HG03175 (cell line): ENCODE data around the gene SLC30A5.
"Not testable (repeated sequence)": the region's sequence is repeated elsewhere in the genome, so short reads cannot be mapped to it uniquely, and the experiment has no call there.

Experiments used
- ATAC-seq: cut with Tn5 transposase; IDR thresholded peaks from one replicate; pipeline ENCODE4 v1.9.1; 2021; ENCODE audit warnings: mild to moderate bottlenecking, moderate library complexity; ENCODE audit not compliant: unreplicated experiment

The SLC30A5 gene

DNA sequence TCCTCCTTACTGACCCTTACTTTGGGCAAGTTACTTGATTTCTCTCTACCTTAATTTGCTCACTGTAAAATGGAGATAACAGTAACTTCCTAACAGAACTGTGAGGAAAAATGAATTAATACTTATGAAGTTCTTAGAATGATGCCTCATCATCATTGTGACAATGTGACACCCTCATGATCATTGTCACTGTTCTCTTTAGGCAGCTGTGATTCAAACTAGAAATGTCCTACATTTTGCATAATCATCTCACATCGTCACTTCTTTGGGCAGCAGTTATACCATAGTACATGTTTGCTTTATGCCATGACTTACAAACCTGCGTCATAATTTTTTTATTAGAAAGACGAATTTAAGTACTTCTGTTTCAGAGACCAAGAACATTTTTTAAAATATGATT lies 9.7 kb downstream of the SLC30A5 start:
- no peak for ATAC-seq

DNA sequence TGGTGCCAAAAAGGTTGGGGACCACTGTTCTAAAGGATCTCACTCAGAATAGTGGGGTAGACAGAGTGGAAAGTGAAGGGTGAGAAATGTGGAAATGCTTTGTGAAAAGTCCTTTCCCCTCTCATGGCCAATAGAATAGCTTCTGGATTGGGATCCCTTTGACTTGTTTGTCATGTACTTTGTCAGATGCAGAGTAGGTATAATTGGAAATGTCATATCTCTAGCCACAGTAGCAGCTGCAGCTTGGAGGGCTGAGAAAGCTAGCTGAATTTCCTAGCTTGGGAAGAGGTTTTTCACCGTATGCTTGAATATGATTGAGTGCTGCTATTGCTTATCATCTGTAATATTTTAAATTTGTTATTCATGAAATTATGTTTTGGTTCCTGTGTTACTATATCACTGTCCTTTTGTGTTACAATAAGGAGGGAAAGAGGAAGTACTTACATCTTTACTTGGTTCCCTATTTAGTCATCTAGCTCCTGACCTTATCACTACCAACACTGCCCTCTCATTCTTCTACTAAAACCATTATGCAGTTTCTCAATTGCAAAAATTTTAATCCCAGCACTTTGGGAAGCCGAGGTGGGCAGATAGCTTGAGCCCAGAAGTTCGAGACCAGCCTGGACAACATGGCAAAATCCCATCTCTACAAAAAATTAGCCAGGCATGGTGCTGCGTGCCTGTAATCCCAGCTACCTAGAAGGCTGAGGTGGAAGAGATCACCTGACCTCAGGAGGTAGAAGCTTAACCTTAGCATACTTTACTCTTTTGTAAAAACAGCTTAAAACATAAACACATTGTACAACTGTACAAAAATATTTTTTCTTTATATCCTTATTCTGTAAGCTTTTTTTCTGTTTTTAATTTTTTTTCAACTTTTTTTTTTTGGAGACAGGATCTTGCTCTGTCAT lies 12.4 kb downstream of the SLC30A5 start:
- ATAC-seq = peak; percentile 87

DNA sequence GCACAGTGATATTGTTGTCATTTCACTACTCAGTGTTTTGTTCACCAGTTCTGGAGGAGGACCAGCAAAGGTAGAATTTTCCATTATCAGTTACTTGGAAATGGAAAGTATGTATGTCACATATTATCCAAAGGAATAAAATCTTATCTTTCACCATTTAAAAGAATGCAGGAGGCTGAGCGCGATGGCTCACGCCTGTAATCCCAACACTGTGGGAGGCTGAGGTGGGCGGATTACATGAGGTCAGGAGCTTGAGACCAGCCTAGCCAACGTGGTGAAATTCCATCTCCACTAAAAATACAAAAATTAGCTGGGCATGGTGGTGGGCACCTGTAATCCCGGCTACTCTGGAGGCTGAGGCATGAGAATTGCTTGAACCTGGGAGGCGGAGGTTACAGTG lies 14.6 kb downstream of the SLC30A5 start:
- ATAC-seq = not testable (repeated sequence)

DNA sequence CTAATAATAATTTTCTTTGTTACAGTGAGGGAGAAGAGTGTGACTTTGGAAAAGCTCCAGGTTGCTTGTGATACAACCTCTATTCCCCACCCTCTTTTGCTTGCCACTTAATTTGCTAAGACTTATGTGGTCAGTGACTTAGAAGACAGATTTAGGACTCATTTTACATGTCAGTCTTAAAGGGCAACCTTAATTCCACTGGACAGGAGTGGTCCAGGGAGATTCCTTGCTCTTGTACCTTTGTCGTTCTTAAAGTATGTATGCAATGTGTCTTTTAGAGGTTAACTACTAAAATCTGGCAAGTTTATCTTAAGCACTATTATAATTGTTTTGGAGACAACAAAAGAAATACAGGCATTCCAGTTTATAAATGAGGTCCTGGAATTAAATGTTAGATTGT lies 20.0 kb downstream of the SLC30A5 start:
- ATAC-seq = no peak

DNA sequence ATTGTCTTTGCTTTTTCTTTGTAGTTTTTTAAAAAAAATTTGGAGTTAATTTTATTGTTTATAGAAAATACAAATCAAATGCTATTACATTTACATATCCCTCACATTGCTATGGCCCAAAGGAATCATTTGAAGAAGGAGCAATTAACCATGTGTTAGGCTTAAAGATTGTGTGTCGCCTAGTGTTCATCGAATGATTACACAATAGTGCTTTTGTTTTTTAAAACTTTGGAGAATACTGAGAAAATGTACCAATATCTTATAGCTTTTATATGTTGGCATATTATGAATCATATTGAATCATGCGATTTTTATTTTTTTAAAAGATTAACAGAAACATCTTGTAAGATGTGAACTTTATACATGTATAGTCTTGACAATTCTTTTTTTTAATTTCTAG lies 21.7 kb downstream of the SLC30A5 start:
- ATAC-seq = no peak

DNA sequence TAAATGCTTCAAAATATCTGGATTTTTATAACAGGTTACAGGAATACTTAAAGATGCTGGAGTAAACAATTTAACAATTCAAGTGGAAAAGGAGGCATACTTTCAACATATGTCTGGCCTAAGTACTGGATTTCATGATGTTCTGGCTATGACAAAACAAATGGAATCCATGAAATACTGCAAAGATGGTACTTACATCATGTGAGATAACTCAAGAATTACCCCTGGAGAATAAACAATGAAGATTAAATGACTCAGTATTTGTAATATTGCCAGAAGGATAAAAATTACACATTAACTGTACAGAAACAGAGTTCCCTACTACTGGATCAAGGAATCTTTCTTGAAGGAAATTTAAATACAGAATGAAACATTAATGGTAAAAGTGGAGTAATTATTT lies 35.6 kb downstream of the SLC30A5 start:
- no peak for ATAC-seq

DNA sequence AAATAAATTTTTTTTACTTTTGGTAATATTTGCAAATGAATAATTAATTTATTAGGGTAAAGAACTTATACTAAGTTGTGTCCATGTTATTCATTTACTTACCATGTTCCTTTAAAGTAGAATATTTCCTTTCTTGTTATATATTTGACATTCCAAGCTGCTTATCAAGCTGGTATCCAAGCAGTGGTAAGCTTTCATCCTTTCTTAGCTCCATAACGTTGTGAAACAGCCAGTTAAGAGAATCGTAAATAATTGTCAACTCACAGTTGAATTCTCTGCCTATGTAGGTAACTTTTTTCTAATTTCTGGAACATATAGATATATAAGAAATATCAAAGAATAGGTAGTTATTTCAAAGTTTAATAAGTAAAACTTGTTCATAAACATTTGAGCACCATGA lies 36.4 kb downstream of the SLC30A5 start:
- no peak for ATAC-seq

DNA sequence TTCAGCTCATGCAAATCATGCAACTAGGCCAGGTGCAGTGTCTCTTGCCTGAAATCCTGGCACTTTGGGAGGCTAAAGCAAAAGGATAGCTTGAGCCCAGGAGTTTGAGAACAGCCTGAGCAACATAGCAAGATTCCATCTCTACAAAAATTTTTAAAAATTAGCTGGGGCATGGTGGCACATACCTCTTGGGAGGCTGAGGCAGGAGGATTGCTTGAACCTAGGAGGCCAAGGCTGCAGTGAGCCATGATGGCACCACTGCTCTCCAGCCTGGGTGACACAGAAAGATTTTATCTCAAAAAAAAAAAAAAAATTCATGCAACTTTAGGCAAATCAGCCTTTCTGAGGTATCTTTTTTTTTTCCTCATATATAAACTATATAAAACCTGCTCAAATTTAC lies 37.5 kb downstream of the SLC30A5 start:
- ATAC-seq = no peak

DNA sequence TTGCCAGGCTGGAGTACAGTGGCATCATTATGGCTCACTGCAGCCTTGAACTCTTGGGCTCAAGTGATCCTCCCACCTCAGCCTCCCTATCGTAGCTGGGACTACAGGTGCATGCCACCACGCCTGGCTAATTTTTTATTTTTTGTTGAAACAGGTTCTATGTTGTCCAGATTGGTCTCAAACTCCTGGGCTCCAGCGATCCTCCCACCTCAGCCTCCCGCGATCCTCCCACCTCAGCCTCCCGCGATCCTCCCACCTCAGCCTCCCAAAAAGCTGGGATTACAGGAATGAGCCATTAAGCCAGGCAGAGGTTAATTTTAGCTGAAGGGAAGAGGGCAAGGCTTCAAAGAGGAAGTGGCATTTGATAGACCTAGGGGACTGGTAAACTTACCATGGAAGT lies 40.3 kb downstream of the SLC30A5 start:
- ATAC-seq = no peak

DNA sequence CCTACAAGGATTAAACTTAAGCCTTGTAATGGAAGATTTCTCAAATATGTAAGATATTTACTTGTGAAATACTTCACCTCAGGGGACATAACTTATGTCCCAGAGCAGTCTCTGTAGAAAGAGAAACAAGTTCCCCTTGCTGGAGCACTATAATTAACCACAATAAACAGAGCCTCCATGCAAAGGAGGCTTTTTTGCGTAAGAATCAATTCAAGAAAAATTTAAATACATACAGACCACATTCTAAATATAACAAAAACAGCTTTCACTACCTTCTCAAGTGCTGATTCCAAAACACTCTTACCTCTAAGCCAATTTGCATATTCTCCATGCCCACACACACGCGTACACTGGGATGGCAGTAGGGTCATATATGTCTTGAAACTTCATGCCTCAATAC lies 42.5 kb downstream of the SLC30A5 start:
- ATAC-seq = peak; percentile 83

DNA sequence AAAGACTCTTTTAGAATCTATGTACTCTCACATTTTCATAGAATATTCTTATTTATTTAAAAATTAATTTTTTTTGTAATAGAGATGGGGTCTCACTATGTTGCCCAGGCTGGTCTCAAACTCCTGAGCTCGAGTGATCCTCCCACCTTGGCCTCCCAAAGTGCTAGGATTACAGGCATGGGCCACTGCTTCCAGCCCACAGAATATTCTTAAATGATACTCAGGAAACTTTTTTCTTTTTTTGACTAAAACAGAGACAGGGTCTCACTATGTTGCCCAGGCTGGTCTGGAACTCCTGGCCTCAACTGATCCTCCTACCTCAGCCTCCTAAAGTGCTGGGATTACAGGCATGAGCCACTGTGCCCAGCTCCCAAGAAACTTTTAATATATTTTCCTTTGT lies 43.4 kb downstream of the SLC30A5 start:
- ATAC-seq = not testable (repeated sequence)

DNA sequence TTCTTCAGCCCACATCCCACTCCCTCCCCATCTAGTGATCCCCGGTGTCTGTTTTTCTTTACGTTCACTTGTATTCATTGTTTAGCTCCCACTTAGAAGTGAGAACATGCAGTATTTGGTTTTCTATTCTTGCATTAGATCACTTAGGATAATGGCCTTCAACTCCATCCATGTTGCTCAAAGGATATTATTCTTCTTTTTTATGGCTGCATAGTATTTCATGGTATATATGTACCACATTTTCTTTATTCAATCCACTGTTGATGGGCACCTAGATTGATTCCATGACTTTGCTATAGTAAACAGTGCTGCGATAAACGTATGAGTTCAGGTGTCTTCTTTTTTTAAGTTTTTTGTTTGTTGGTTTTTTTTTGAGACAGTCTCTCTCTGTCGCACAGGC lies 44.0 kb downstream of the SLC30A5 start:
- ATAC-seq = no peak

DNA sequence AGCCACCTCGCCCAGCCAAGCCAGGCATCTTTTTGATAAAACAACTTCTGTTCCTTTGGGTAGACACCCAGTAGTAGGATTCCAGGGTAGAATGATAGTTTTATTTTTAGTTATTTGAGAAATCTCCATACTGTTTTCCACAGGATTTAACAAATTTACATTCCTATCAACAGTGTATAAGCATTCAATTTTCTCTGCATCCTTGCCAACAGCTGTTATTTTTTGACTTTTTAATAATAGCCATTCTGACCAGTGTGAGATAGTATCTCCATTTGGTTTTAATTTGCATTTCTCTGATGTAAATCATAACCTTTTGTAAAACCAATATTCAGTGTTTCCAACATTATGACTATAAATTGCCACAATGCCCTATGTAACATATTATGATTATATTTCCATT lies 45.0 kb downstream of the SLC30A5 start:
- no peak for ATAC-seq

DNA sequence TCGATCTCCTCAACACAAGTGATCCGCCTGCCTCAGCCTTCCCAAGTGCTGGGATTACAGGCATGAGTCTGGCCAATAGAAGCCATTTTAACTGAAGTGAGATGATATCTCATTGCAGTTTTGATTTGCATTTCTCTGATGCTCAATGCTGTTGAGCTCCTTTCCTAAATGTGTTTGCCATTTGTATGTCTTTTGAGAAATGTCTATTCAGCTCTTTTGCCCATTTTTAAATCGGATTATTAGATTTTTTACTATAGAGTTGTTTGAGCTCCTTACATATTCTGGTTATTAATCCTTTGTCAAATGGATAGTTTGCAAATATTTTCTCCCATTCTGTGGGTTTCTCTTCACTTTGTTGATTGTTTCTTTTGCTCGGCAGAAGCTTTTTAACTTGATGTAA lies 46.4 kb downstream of the SLC30A5 start:
- ATAC-seq = not testable (repeated sequence)

DNA sequence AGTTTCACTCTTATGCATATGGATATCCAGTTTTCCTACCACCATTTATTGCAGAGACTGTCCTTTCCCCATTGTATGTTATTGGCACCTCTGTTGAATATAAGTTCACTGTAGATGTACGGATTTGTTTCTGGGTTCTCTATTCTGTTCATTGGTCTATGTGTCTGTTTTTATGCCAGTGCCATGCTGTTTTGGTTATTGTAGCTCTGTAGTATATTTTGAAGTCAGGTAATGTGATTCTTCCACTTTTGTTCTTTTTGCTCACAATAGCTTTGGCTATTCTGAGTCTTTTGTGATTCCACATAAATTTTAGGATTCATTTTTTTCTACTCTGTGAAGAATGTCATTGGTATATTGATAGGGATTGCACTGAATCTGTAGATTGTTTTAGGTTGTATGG lies 47.0 kb downstream of the SLC30A5 start:
- no peak for ATAC-seq

DNA sequence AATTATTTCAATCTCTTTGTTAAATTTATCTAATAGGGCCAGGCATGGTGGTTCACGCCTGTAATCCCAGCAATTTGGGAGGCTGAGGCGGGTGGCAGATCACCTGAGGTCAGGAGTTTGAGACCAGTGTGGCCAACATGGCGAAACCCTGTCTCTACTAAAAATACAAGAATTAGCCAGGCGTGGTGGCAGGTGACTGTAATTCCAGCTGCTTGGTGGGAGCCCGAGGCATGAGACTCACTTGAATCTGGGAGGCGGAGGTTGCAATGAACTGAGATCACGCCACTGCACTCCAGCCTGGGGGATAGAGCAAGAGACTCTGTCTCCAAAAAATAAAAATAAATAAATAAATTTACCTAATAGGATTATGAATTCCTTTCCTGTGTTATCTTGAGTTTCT lies 54.8 kb downstream of the SLC30A5 start:
- not testable (repeated sequence) for ATAC-seq

DNA sequence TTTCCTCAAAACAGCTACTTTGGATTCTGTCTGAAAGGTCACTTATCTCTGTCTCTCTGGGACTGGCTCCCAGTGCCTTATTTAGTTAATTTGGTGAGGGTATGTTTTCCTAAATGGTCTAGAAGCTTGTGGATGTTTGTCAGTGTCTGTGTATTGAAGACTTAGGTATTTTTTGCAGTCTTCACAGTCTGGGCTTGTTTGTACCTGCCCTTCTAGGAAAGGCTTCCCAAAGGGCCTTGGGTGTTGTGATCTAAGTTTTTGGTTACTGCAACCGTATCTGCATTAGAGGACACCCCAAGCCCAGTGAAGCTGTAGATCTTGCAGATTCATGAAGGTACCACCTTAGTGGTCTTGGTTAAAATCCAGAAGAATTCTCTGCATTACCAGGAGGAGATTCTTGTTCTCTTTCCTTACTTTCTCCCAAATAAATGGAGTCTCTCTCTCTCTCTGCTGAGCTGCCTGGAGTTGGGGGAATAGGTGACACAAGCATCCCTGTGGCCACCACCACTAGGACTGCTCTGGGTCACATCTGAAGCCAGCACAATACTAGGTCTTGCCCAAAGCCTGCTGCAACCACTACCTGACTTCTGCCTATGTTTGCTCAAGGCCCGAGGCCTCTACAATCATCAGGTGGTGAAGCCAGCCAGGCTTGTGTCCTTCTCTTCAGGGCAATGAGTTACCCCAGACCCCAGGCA lies 55.3 kb downstream of the SLC30A5 start:
- ATAC-seq = no peak

DNA sequence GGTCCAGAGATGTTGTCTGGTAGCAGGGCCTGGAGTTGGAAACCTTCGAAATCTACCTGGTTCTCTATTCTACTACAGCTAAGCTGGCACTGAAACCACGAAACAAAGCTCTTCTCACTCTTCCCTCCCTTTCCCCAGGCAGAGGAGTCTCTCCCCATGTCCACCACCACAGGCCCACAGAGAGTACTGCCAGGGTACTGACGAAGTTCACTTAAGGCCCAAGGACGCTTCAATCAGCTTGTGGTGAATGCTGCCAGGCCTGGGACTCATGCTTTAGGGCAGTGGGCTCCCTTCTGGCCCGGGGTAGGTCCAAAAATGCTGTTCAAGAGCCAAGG lies 55.8 kb downstream of the SLC30A5 start:
- ATAC-seq = no peak

DNA sequence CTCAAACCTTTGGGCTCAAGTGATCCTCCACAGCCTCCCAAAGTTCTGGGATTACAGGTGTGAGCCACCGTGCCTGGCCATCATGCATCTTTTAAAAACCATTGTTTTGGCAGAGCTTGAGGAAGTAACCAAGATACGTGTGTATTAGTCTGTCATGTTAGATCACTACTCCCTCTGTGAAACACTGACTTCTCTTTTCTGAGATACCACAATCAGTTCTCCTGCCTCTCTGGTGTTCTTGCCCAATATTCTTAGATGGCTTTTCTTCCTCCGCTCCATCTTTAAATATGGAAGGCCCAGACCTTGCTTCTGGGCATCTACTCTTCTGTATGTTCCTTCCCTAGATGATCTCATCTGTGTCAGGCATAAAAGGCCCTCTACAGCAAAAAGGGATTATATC lies 58.9 kb downstream of the SLC30A5 start:
- ATAC-seq = no peak

DNA sequence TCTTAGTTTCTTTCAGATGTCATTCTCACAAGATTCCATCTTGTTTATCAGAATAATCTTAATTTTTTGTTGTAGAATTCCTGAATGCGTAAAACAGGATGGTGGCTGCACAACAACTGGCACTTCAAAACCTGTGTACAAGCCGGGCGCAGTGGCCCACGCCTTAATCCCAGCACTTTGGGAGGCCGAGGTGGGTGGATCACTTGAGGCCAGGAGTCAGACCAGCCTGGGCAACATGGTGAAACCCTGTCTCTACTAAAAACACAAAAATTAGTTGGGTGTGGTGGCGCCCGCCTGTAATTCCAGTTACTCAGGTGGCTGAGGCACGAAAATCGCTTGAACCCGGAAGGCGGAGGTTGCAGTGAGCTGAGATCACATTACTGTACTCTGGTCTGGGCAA lies 62.6 kb downstream of the SLC30A5 start:
- no peak for ATAC-seq

DNA sequence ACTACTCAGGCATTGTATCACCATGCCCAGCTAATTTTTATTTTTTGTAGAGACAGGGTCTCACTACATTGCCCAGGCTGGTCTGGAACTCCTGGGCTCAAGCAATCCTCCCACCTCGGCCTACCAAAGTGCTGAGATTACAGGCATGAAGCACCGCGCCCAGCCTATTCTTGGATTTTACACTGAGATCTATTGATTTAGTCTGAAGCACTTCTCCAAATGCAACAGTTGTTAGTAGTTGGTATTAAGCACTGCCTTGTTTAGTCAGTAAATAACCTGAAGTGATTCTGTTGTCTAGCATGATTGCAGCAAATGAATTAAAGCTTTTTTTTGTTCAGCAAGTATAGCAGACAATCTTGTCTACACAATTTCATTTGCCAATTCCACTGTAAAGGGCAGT lies 64.2 kb downstream of the SLC30A5 start:
- no peak for ATAC-seq

DNA sequence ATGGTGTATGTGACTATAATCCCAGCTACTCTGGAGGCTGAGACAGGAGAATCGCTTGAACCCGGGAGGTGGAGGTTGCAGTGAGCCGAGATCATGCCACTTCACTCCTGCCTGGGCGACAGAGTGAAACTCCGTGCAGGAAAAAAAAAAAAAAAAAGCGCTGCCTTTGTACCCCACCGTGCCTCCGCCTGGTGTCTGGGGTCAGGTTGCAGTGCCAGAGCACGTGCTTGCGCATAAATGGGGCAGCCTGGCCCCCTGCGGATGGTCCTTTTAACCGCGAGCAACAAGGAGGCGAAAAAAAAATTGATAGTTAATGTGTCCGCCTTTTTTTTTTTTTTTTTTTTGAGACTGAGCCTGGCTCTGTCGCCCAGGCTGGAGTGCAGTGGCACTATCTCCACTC lies 66.8 kb downstream of the SLC30A5 start:
- ATAC-seq = no peak
